Measurements from ENCODE around the gene NCOA3.

Gene NCOA3

DNA sequence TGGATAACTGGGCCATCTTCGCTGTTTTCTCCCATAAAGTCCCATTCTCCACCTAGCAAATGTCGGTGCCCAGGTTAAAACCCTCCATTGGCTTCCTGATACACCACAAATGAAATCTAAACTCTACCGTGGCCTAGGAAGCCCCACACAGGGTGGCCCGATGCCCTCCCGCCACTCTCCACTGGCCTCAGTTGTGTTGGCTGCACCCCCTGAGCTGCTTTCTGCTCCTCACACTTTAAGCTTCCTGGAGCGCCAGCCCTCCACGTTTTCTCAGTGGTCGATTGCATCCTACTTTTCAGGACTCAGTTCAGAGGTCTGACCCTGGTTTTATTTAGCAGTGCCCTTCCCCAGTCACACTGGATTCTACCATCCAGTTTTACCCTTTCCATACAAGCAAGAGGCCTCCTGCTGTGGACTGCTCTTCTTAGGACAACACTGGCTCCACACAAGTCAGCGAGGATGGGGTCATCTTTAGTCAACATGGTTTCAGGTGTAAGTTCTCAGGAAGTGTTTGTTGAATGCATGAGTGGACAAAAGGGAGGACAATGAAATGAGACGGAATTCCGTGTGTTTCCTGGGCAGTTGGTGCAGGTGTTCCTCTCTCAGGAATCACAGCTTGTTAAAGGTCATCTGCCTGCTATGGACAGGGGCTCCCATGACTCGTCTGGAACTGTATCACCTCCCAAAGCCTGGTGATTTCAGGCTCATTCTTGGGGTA, 159.5 kb downstream of the NCOA3 start:
- H3K27me3 ChIP-seq (replicated peaks; ENCODE audit: control insufficient read depth, insufficient read depth, low read length, poor library complexity, severe bottlenecking): no peaks in the 10 kb centered on the region
- peaks cover 3% of the 10 kb centered on the region for H3K36me3 ChIP-seq (ENCODE audit: control insufficient read depth, insufficient read depth, low read length)
- DNase-seq: no peak
- H3K27ac ChIP-seq (ENCODE audit: insufficient read depth, low read length, poor library complexity, severe bottlenecking): no peak overlapping the region
- no peak overlapping the region for H3K4me3 ChIP-seq (ENCODE audit: insufficient read depth, low read depth, low read length, poor library complexity, severe bottlenecking)
- no peaks in the 10 kb centered on the region for H3K4me1 ChIP-seq (ENCODE audit: control insufficient read depth, insufficient read depth, low read length, poor library complexity, severe bottlenecking)
- no peaks in the 10 kb centered on the region for H3K9me3 ChIP-seq (ENCODE audit: control insufficient read depth, low read length)

DNA sequence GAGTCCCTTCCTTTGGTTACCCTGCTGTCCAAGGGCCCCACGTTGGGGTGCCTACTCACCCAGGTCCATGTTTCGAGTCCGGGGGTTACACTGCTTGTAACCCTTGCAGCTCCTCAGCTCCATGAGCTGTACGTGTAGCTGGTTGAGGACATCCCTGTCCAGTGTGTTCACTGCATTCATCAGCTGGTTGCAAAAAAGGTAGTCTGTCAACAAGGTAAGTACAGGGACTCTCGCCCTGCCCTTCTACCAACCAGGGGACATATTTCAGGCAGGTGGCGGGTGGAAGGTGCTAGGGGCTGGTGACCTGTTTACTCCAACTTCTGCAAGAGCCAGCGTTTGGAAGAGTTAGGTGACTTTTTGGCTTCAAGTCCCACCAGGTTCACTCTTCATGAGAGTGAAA, 160.0 kb downstream of the NCOA3 start:
- Histone ChIP-seq H3K27me3 (replicated peaks; ENCODE audit: control insufficient read depth, insufficient read depth, low read length, poor library complexity, severe bottlenecking) (no peaks in the 10 kb centered on the region), H3K27ac (ENCODE audit: insufficient read depth, low read length, poor library complexity, severe bottlenecking) (no peak overlapping the region), H3K4me3 (ENCODE audit: insufficient read depth, low read depth, low read length, poor library complexity, severe bottlenecking) (no peak overlapping the region), H3K9me3 (ENCODE audit: control insufficient read depth, low read length) (no peaks in the 10 kb centered on the region), H3K36me3 (ENCODE audit: control insufficient read depth, insufficient read depth, low read length) (peaks cover 3% of the 10 kb centered on the region), H3K4me1 (ENCODE audit: control insufficient read depth, insufficient read depth, low read length, poor library complexity, severe bottlenecking) (no peaks in the 10 kb centered on the region)
- no peak for DNase-seq

DNA sequence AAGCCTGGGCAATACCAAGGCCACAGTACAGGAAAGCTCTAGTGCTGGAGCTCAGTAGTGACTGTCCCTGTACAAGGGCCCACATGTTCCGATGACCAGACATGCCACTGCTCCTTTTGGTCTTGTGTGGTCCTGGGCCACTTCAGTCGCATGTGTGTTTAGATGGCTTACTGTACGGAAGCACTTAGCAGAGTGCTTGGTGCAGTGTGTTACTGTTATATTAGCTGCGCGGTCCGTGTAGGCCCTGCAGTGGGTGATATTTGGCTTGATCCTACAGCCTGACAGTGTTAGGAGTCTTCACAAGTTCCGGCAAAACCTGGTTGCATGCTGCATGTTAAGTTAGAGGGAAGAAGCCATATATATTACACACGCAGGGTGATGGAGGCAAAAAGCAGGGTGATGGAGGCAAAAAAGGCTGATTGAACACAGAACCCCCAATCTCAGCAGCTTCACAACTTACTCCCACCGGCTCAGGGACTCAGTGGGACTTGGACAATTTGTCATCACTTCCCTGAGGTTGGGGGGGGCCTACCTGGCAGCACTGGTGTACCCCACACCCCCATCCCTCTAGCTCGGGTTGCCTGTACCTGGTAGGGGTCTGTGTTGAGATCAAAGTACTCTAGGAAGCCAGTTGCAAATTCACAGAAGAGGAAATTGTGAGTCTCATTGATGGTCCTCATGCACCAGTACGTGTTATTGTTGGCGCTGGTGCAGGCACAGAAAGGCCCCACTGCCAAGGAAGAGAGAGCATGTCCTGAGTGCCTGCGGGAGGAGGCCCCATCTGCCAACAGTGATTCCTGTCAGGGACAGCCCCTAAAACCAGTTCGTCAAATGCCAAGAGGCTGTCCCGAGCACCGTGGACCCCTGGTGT, 161.0 kb downstream of the NCOA3 start:
- Histone ChIP-seq H3K4me3 (ENCODE audit: insufficient read depth, low read depth, low read length, poor library complexity, severe bottlenecking) (no peak overlapping the region), H3K36me3 (ENCODE audit: control insufficient read depth, insufficient read depth, low read length) (peaks cover 3% of the 10 kb centered on the region), H3K27ac (ENCODE audit: insufficient read depth, low read length, poor library complexity, severe bottlenecking) (no peak overlapping the region), H3K27me3 (replicated peaks; ENCODE audit: control insufficient read depth, insufficient read depth, low read length, poor library complexity, severe bottlenecking) (no peaks in the 10 kb centered on the region), H3K4me1 (ENCODE audit: control insufficient read depth, insufficient read depth, low read length, poor library complexity, severe bottlenecking) (no peaks in the 10 kb centered on the region), H3K9me3 (ENCODE audit: control insufficient read depth, low read length) (no peaks in the 10 kb centered on the region)
- no peak for DNase-seq

- H3K27me3 ChIP-seq (replicated peaks; ENCODE audit: control insufficient read depth, insufficient read depth, low read length, poor library complexity, severe bottlenecking): no peaks in the 10 kb centered on the region
- H3K36me3 ChIP-seq (ENCODE audit: control insufficient read depth, insufficient read depth, low read length): peaks cover 3% of the 10 kb centered on the region
Observed at GRCh38 chr20:47663354-47664067, 161.8 kb downstream of the NCOA3 start.

DNA sequence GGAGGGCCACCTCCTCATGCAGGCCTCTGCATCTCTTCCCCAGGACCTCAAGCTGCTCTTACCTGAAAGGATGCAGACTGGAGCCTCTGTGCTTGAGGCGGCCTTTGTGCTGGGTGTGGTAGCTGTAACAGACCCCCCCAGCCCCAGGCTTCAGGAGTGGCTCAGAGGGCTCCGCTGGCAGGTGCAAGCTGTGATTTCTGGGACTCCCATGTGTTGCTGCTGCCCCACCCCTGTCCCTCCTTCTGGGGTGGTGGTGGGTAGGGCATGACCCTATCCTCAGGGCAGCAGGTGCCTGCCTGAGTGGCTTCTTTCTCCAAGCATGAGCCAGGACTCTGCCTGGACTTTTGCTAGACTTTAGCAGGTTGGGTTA, 162.4 kb downstream of the NCOA3 start:
- no peak for DNase-seq
- H3K27me3 ChIP-seq (replicated peaks; ENCODE audit: control insufficient read depth, insufficient read depth, low read length, poor library complexity, severe bottlenecking): no peaks in the 10 kb centered on the region
- no peaks in the 10 kb centered on the region for H3K4me1 ChIP-seq (ENCODE audit: control insufficient read depth, insufficient read depth, low read length, poor library complexity, severe bottlenecking)
- no peak overlapping the region for H3K4me3 ChIP-seq (ENCODE audit: insufficient read depth, low read depth, low read length, poor library complexity, severe bottlenecking)
- H3K27ac ChIP-seq (ENCODE audit: insufficient read depth, low read length, poor library complexity, severe bottlenecking): no peak overlapping the region
- H3K9me3 ChIP-seq (ENCODE audit: control insufficient read depth, low read length): no peaks in the 10 kb centered on the region
- H3K36me3 ChIP-seq (ENCODE audit: control insufficient read depth, insufficient read depth, low read length): peaks cover 3% of the 10 kb centered on the region

More at GRCh38 chr20:47663354-47664067, 161.8 kb downstream of the NCOA3 start:
- H3K27ac ChIP-seq (ENCODE audit: insufficient read depth, low read length, poor library complexity, severe bottlenecking): no peak overlapping the region
- H3K4me3 ChIP-seq (ENCODE audit: insufficient read depth, low read depth, low read length, poor library complexity, severe bottlenecking): no peak overlapping the region
- DNase-seq: peak; percentile 35 to 61 (median 43)
- no peaks in the 10 kb centered on the region for H3K9me3 ChIP-seq (ENCODE audit: control insufficient read depth, low read length)
- no peaks in the 10 kb centered on the region for H3K4me1 ChIP-seq (ENCODE audit: control insufficient read depth, insufficient read depth, low read length, poor library complexity, severe bottlenecking)

DNA sequence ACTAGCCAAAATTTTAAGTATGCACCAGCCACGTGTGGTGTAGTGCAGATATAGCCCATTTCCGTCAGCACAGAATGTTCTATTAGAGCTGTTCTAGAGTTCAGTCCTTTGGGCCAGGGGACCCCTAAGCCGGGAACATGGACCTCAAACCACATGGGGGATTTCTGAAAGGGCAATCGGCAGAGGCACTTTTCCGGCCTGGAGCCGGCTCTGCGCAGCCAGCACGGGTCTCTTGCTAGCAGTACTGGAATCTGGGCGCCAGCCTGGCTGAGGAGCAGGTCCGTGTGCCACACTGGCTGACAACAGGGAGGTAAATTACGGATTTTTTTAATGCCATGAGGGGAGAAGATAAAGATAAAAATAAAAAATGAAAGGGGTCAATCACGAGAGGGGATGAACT, 163.1 kb downstream of the NCOA3 start:
- no peak for DNase-seq

GRCh38 chr20:47665221-47665991, 163.7 kb downstream of the NCOA3 start:
- Histone ChIP-seq H3K36me3 (ENCODE audit: control insufficient read depth, insufficient read depth, low read length) (peaks cover 3% of the 10 kb centered on the region), H3K4me3 (ENCODE audit: insufficient read depth, low read depth, low read length, poor library complexity, severe bottlenecking) (no peak overlapping the region), H3K9me3 (ENCODE audit: control insufficient read depth, low read length) (no peaks in the 10 kb centered on the region), H3K4me1 (ENCODE audit: control insufficient read depth, insufficient read depth, low read length, poor library complexity, severe bottlenecking) (no peaks in the 10 kb centered on the region), H3K27ac (ENCODE audit: insufficient read depth, low read length, poor library complexity, severe bottlenecking) (no peak overlapping the region), H3K27me3 (replicated peaks; ENCODE audit: control insufficient read depth, insufficient read depth, low read length, poor library complexity, severe bottlenecking) (no peaks in the 10 kb centered on the region)
- DNase-seq: no peak

More for the DNA sequence above, 163.1 kb downstream of the NCOA3 start:
- H3K36me3 ChIP-seq (ENCODE audit: control insufficient read depth, insufficient read depth, low read length): peaks cover 3% of the 10 kb centered on the region
- no peak overlapping the region for H3K4me3 ChIP-seq (ENCODE audit: insufficient read depth, low read depth, low read length, poor library complexity, severe bottlenecking)
- H3K27me3 ChIP-seq (replicated peaks; ENCODE audit: control insufficient read depth, insufficient read depth, low read length, poor library complexity, severe bottlenecking): no peaks in the 10 kb centered on the region
- no peaks in the 10 kb centered on the region for H3K9me3 ChIP-seq (ENCODE audit: control insufficient read depth, low read length)
- H3K27ac ChIP-seq (ENCODE audit: insufficient read depth, low read length, poor library complexity, severe bottlenecking): no peak overlapping the region
- no peaks in the 10 kb centered on the region for H3K4me1 ChIP-seq (ENCODE audit: control insufficient read depth, insufficient read depth, low read length, poor library complexity, severe bottlenecking)

- H3K36me3 ChIP-seq (ENCODE audit: control insufficient read depth, insufficient read depth, low read length): peaks cover 3% of the 10 kb centered on the region
- no peaks in the 10 kb centered on the region for H3K9me3 ChIP-seq (ENCODE audit: control insufficient read depth, low read length)
- H3K4me3 ChIP-seq (ENCODE audit: insufficient read depth, low read depth, low read length, poor library complexity, severe bottlenecking): no peak overlapping the region
- no peak overlapping the region for H3K27ac ChIP-seq (ENCODE audit: insufficient read depth, low read length, poor library complexity, severe bottlenecking)
- no peaks in the 10 kb centered on the region for H3K27me3 ChIP-seq (replicated peaks; ENCODE audit: control insufficient read depth, insufficient read depth, low read length, poor library complexity, severe bottlenecking)
- no peaks in the 10 kb centered on the region for H3K4me1 ChIP-seq (ENCODE audit: control insufficient read depth, insufficient read depth, low read length, poor library complexity, severe bottlenecking)
- DNase-seq: no peak
Observed at GRCh38 chr20:47666304-47666703, 164.6 kb downstream of the NCOA3 start.

GRCh38 chr20:47667086-47667485, 165.4 kb downstream of the NCOA3 start:
- Histone ChIP-seq H3K27ac (ENCODE audit: insufficient read depth, low read length, poor library complexity, severe bottlenecking) (no peak overlapping the region), H3K4me1 (ENCODE audit: control insufficient read depth, insufficient read depth, low read length, poor library complexity, severe bottlenecking) (no peaks in the 10 kb centered on the region), H3K4me3 (ENCODE audit: insufficient read depth, low read depth, low read length, poor library complexity, severe bottlenecking) (no peak overlapping the region), H3K27me3 (replicated peaks; ENCODE audit: control insufficient read depth, insufficient read depth, low read length, poor library complexity, severe bottlenecking) (no peaks in the 10 kb centered on the region), H3K9me3 (ENCODE audit: control insufficient read depth, low read length) (no peaks in the 10 kb centered on the region), H3K36me3 (ENCODE audit: control insufficient read depth, insufficient read depth, low read length) (peaks cover 3% of the 10 kb centered on the region)
- no peak for DNase-seq
